Measurements from ENCODE around the gene SPACA4.

Gene SPACA4

GRCh38 chr19:48617146-48617937 lies 10.8 kb downstream of the SPACA4 start:
- H3K4me3 ChIP-seq (ENCODE audit: low read depth in 1 of 2, low read length in 2 of 2): peak overlapping the region; percentile 76 to 97
- peak overlapping the region; percentile 39 for H3K27ac ChIP-seq (ENCODE audit: low read depth, low read length)
- peak overlapping the region; percentile 84 to 98 for H3K9ac ChIP-seq (ENCODE audit: low read depth in 1 of 2, low read length in 2 of 2)
- H3K9me3 ChIP-seq (ENCODE audit: control insufficient read depth in 1 of 2, low read length in 2 of 2): no peaks in the 10 kb centered on the region
- H3K27me3 ChIP-seq (ENCODE audit: control insufficient read depth in 1 of 2, insufficient read depth in 2 of 2, low read length in 2 of 2): no peaks in the 10 kb centered on the region
- peaks cover 24 to 31% of the 10 kb centered on the region in 2 donors for H3K36me3 ChIP-seq (ENCODE audit: control insufficient read depth in 1 of 2, insufficient read depth in 2 of 2, low read length in 2 of 2)
- peaks cover 38 to 51% of the 10 kb centered on the region in 2 donors for H3K4me1 ChIP-seq (ENCODE audit: control insufficient read depth in 1 of 2, insufficient read depth in 2 of 2, low read length in 2 of 2)

- H3K4me1 ChIP-seq (ENCODE audit: control insufficient read depth in 1 of 2, insufficient read depth in 2 of 2, low read length in 2 of 2): peaks cover 41 to 49% of the 10 kb centered on the region in 2 donors
Measured at GRCh38 chr19:48618278-48618915, 11.9 kb downstream of the SPACA4 start.

GRCh38 chr19:48618916-48619691 lies 12.6 kb downstream of the SPACA4 start, which contains the start of the genes RPL18 and SPHK2:
TSS of gene RPL18 (minus strand) at chr19:48619178. CDS start at chr19:48619143, 35 bp downstream.
TSS of gene SPHK2 (plus strand) at chr19:48619506. CDS start at chr19:48620515, 1,009 bp downstream.
- Histone ChIP-seq H3K27ac (ENCODE audit: low read depth, low read length) (peak within 1 kb of the TSS; percentile 91), H3K27me3 (ENCODE audit: control insufficient read depth in 1 of 2, insufficient read depth in 2 of 2, low read length in 2 of 2) (no peaks in the 10 kb centered on the region), H3K36me3 (ENCODE audit: control insufficient read depth in 1 of 2, insufficient read depth in 2 of 2, low read length in 2 of 2) (peaks cover 24 to 31% of the 10 kb centered on the region in 2 donors), H3K4me1 (ENCODE audit: control insufficient read depth in 1 of 2, insufficient read depth in 2 of 2, low read length in 2 of 2) (peaks cover 46 to 48% of the 10 kb centered on the region in 2 donors), H3K9ac (ENCODE audit: low read depth in 1 of 2, low read length in 2 of 2) (peak within 1 kb of the TSS; percentile 84 to 98), H3K9me3 (ENCODE audit: control insufficient read depth in 1 of 2, low read length in 2 of 2) (no peaks in the 10 kb centered on the region), H3K4me3 (ENCODE audit: low read depth in 1 of 2, low read length in 2 of 2) (peak within 1 kb of the TSS; percentile 76 to 97)

More at GRCh38 chr19:48618278-48618915, 11.9 kb downstream of the SPACA4 start:
- H3K36me3 ChIP-seq (ENCODE audit: control insufficient read depth in 1 of 2, insufficient read depth in 2 of 2, low read length in 2 of 2): peaks cover 24 to 31% of the 10 kb centered on the region in 2 donors
- H3K9ac ChIP-seq (ENCODE audit: low read depth in 1 of 2, low read length in 2 of 2): peak overlapping the region; percentile 84 to 98
- peak overlapping the region; percentile 76 to 97 for H3K4me3 ChIP-seq (ENCODE audit: low read depth in 1 of 2, low read length in 2 of 2)
- no peaks in the 10 kb centered on the region for H3K27me3 ChIP-seq (ENCODE audit: control insufficient read depth in 1 of 2, insufficient read depth in 2 of 2, low read length in 2 of 2)
- no peaks in the 10 kb centered on the region for H3K9me3 ChIP-seq (ENCODE audit: control insufficient read depth in 1 of 2, low read length in 2 of 2)
- peak overlapping the region; percentile 91 for H3K27ac ChIP-seq (ENCODE audit: low read depth, low read length)

GRCh38 chr19:48619692-48620585 lies 13.4 kb downstream of the SPACA4 start:
- Histone ChIP-seq H3K36me3 (ENCODE audit: control insufficient read depth in 1 of 2, insufficient read depth in 2 of 2, low read length in 2 of 2) (peaks cover 24 to 31% of the 10 kb centered on the region in 2 donors), H3K27me3 (ENCODE audit: control insufficient read depth in 1 of 2, insufficient read depth in 2 of 2, low read length in 2 of 2) (no peaks in the 10 kb centered on the region), H3K4me1 (ENCODE audit: control insufficient read depth in 1 of 2, insufficient read depth in 2 of 2, low read length in 2 of 2) (peaks cover 46 to 48% of the 10 kb centered on the region in 2 donors)

GRCh38 chr19:48623556-48624066 lies 17.1 kb downstream of the SPACA4 start:
- H3K4me3 ChIP-seq (ENCODE audit: low read depth in 1 of 2, low read length in 2 of 2): peak overlapping the region; percentile 37 to 67
- peaks cover 26 to 33% of the 10 kb centered on the region in 2 donors for H3K4me1 ChIP-seq (ENCODE audit: control insufficient read depth in 1 of 2, insufficient read depth in 2 of 2, low read length in 2 of 2)
- H3K36me3 ChIP-seq (ENCODE audit: control insufficient read depth in 1 of 2, insufficient read depth in 2 of 2, low read length in 2 of 2): peaks cover 0 to 7% of the 10 kb centered on the region in 2 donors
- H3K27ac ChIP-seq (ENCODE audit: low read depth, low read length): peak overlapping the region; percentile 73
- H3K9ac ChIP-seq (ENCODE audit: low read depth in 1 of 2, low read length in 2 of 2): peak overlapping the region; percentile 8 to 41
- no peaks in the 10 kb centered on the region for H3K9me3 ChIP-seq (ENCODE audit: control insufficient read depth in 1 of 2, low read length in 2 of 2)
- no peaks in the 10 kb centered on the region for H3K27me3 ChIP-seq (ENCODE audit: control insufficient read depth in 1 of 2, insufficient read depth in 2 of 2, low read length in 2 of 2)

More at GRCh38 chr19:48619692-48620585, 13.4 kb downstream of the SPACA4 start:
- Histone ChIP-seq H3K9me3 (ENCODE audit: control insufficient read depth in 1 of 2, low read length in 2 of 2) (no peaks in the 10 kb centered on the region), H3K4me3 (ENCODE audit: low read depth in 1 of 2, low read length in 2 of 2) (peak overlapping the region; percentile 68 to 76), H3K27ac (ENCODE audit: low read depth, low read length) (peak overlapping the region; percentile 91), H3K9ac (ENCODE audit: low read depth in 1 of 2, low read length in 2 of 2) (peak overlapping the region; percentile 59 to 85)

- peak overlapping the region; percentile 78 for H3K27ac ChIP-seq (ENCODE audit: low read depth, low read length)
- H3K4me3 ChIP-seq (ENCODE audit: low read depth in 1 of 2, low read length in 2 of 2): peak overlapping the region; percentile 62 to 70
- H3K36me3 ChIP-seq (ENCODE audit: control insufficient read depth in 1 of 2, insufficient read depth in 2 of 2, low read length in 2 of 2): peaks cover 0 to 7% of the 10 kb centered on the region in 2 donors
- H3K9me3 ChIP-seq (ENCODE audit: control insufficient read depth in 1 of 2, low read length in 2 of 2): no peaks in the 10 kb centered on the region
- H3K27me3 ChIP-seq (ENCODE audit: control insufficient read depth in 1 of 2, insufficient read depth in 2 of 2, low read length in 2 of 2): no peaks in the 10 kb centered on the region
- peaks cover 27 to 33% of the 10 kb centered on the region in 2 donors for H3K4me1 ChIP-seq (ENCODE audit: control insufficient read depth in 1 of 2, insufficient read depth in 2 of 2, low read length in 2 of 2)
- H3K9ac ChIP-seq (ENCODE audit: low read depth in 1 of 2, low read length in 2 of 2): peak overlapping the region; percentile 77 to 87
Measured at GRCh38 chr19:48624067-48624594, 17.6 kb downstream of the SPACA4 start.

GRCh38 chr19:48624791-48625723 lies 18.5 kb downstream of the SPACA4 start:
- Histone ChIP-seq H3K9ac (ENCODE audit: low read depth in 1 of 2, low read length in 2 of 2) (peak overlapping the region; percentile 77 to 87), H3K36me3 (ENCODE audit: control insufficient read depth in 1 of 2, insufficient read depth in 2 of 2, low read length in 2 of 2) (peaks cover 0 to 7% of the 10 kb centered on the region in 2 donors), H3K4me1 (ENCODE audit: control insufficient read depth in 1 of 2, insufficient read depth in 2 of 2, low read length in 2 of 2) (peaks cover 27 to 28% of the 10 kb centered on the region in 2 donors), H3K4me3 (ENCODE audit: low read depth in 1 of 2, low read length in 2 of 2) (peak overlapping the region; percentile 62 to 70), H3K9me3 (ENCODE audit: control insufficient read depth in 1 of 2, low read length in 2 of 2) (no peaks in the 10 kb centered on the region), H3K27me3 (ENCODE audit: control insufficient read depth in 1 of 2, insufficient read depth in 2 of 2, low read length in 2 of 2) (no peaks in the 10 kb centered on the region), H3K27ac (ENCODE audit: low read depth, low read length) (peak overlapping the region; percentile 78)

GRCh38 chr19:48625891-48626327 lies 19.4 kb downstream of the SPACA4 start:
- H3K9me3 ChIP-seq (ENCODE audit: control insufficient read depth in 1 of 2, low read length in 2 of 2): no peaks in the 10 kb centered on the region
- H3K27ac ChIP-seq (ENCODE audit: low read depth, low read length): peak overlapping the region; percentile 20
- peak overlapping the region; percentile 62 to 70 for H3K4me3 ChIP-seq (ENCODE audit: low read depth in 1 of 2, low read length in 2 of 2)
- H3K36me3 ChIP-seq (ENCODE audit: control insufficient read depth in 1 of 2, insufficient read depth in 2 of 2, low read length in 2 of 2): peaks cover 0 to 7% of the 10 kb centered on the region in 2 donors
- peak overlapping the region; percentile 77 to 87 for H3K9ac ChIP-seq (ENCODE audit: low read depth in 1 of 2, low read length in 2 of 2)
- H3K4me1 ChIP-seq (ENCODE audit: control insufficient read depth in 1 of 2, insufficient read depth in 2 of 2, low read length in 2 of 2): peaks cover 34 to 37% of the 10 kb centered on the region in 2 donors
- H3K27me3 ChIP-seq (ENCODE audit: control insufficient read depth in 1 of 2, insufficient read depth in 2 of 2, low read length in 2 of 2): no peaks in the 10 kb centered on the region

Measured in duodenal mucosa (tissue), 2 donors.